HG02798 (cell line): Measurements from ENCODE around the gene PRAMEF27.
"Not testable (repeated sequence)": the region's sequence is repeated elsewhere in the genome, so short reads cannot be mapped to it uniquely, and the experiment has no call there.

Source experiments
- ATAC-seq: cut with Tn5 transposase; IDR thresholded peaks from one replicate; pipeline ENCODE4 v1.9.1; 2021; ENCODE audit warnings: mild to moderate bottlenecking; ENCODE audit not compliant: unreplicated experiment, poor library complexity

PRAMEF27 gene

DNA sequence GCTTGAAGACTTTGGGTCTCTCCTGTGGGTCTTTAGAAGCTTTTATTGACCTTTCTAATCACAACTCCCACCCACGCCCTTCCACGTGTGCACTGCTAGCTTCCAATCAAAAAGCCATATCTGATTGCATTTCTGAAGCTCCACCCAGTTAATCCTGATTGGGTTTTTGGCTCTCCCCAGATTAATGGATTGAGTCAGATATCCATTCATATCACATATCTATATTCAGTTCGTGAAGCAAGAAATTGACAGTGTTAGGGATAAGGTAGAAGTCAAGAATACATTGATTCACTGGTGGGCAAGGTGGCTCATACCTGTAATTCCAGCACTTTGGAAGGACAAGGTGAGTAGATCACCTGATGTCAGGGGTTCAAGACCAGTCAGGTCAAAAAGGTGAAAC is at the start of gene PRAMEF27:
TSS of gene PRAMEF27 (minus strand) at position 101 of the 400 bp plus-strand sequence. CDS start 2,916 bp downstream, outside the sequence.
- not testable (repeated sequence) for ATAC-seq

GRCh38 chr1:13070474-13070873 is 14.1 kb upstream of the PRAMEF27 start, which contains the start of gene PRAMEF25:
Gene PRAMEF25, plus strand, starts transcription at chr1:13070774. Its CDS starts 2,920 bp downstream, at chr1:13073694.
- not testable (repeated sequence) for ATAC-seq

- ATAC-seq = not testable (repeated sequence)
Observed at GRCh38 chr1:13019846-13020245, 36.5 kb downstream of the PRAMEF27 start.

DNA sequence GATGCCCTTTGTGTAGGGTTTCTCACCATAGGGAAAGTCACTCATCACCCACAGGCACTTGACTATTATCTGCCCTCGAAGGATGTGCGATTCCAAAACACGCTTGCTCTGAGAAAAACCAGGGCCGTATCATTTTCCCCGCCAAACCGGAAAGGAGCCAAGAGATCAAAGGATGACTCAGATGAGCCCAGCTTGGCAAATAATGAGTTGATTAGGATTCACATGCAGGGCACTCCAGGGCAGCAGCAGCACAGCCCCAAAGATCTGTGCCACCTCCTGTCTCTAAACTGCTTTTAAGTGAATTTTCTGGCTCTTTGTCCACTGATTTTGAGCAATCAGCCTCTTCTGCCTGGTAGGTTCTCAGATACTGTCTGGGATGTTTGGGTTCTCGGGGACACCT is 44.4 kb downstream of the PRAMEF27 start:
- ATAC-seq = not testable (repeated sequence)

DNA sequence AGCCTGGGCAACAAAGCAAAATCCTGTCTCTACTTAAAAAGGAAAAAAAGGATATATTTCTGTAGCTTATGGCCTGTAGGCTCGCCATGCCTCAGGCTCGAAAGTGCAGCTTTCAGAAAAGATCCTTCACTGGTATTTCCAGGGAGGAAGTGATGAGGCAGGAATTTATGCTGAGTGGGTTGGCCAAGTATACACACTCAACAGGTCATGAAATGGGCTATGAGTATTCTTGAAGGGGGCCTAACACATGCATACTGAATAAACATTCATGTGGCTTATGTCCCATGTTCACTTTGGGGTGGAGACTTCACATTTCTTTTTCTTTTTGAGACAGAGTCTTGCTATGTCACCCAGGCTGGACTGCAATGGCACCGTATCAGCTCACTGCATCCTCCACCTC is 47.0 kb downstream of the PRAMEF27 start:
- ATAC-seq = not testable (repeated sequence)

- ATAC-seq = not testable (repeated sequence)
Observed at GRCh38 chr1:13005732-13006131, 50.6 kb downstream of the PRAMEF27 start.
